Measurements from ENCODE around the gene IFITM10. TPM values are rescaled to one million over a fixed set of nuclear protein-coding genes. Genes with fewer than 3 reads are reported as not detected.

Gene IFITM10
- total RNA-seq, 1 experiment from 2014 or later = 2.0 TPM

GRCh38 chr11:1692708-1693326, 57.6 kb downstream of the IFITM10 start:
- H3K4me3 Mint-ChIP-seq (ENCODE audit: unreplicated experiment) = peak overlapping the region; percentile 64
- peaks cover 11% of the 10 kb centered on the region for H3K4me1 Mint-ChIP-seq (ENCODE audit: insufficient read depth, unreplicated experiment)
- no peak for DNase-seq (ENCODE audit: unreplicated experiment)
- no peak for TF ChIP-seq CTCF (IDR thresholded peaks at IDR 0.05; ENCODE audit: unreplicated experiment)
- ChIA-PET CTCF (interaction anchor here (0.6 to 6.0 kb wide), 41 partner anchors 8 to 459 kb away, joined by 3 to 171 read pairs (median 5); partner anchors contain the start of genes H19, MRPL23 and SYT8), POLR2A (interaction anchor here (1.6 to 2.6 kb wide), 5 partner anchors 41 to 255 kb away, joined by 4 to 49 read pairs (median 8); partner anchors contain the start of genes MRPL23 and SYT8)
- H3K27ac Mint-ChIP-seq (ENCODE audit: low read depth, unreplicated experiment) = no peak overlapping the region
- no peaks in the 10 kb centered on the region for H3K27me3 Mint-ChIP-seq (ENCODE audit: insufficient read depth, unreplicated experiment)
- no TSS peak for BruUV-seq (replicated peaks)
- no peaks in the 10 kb centered on the region for H3K9me3 Mint-ChIP-seq (ENCODE audit: unreplicated experiment)
- peaks cover 6% of the 10 kb centered on the region for H3K36me3 Mint-ChIP-seq (ENCODE audit: insufficient read depth, unreplicated experiment)
- intact Hi-C loops (cut with micrococcal nuclease) = loop anchor here (1.0 to 5.0 kb wide), 3 partner anchors 41 to 458 kb away; no protein-coding TSS in a partner anchor

- CTCF ChIA-PET = interaction anchor here (0.6 to 6.0 kb wide), 20 partner anchors 9 to 460 kb away, joined by 3 to 171 read pairs (median 6); partner anchors contain the start of genes H19 and SYT8
- BruUV-seq (replicated peaks) = no TSS peak
- no peak overlapping the region for H3K27ac Mint-ChIP-seq (ENCODE audit: low read depth, unreplicated experiment)
- intact Hi-C loops (cut with micrococcal nuclease) = loop anchor here (2.0 to 5.0 kb wide), 3 partner anchors 19 to 459 kb away; no protein-coding TSS in a partner anchor
- H3K4me3 Mint-ChIP-seq (ENCODE audit: unreplicated experiment) = no peak overlapping the region
- POLR2A ChIA-PET = no interaction called here
- H3K4me1 Mint-ChIP-seq (ENCODE audit: insufficient read depth, unreplicated experiment) = peaks cover 11% of the 10 kb centered on the region
- TF ChIP-seq CTCF (IDR thresholded peaks at IDR 0.05; ENCODE audit: unreplicated experiment) = no peak
- no peaks in the 10 kb centered on the region for H3K9me3 Mint-ChIP-seq (ENCODE audit: unreplicated experiment)
- H3K27me3 Mint-ChIP-seq (ENCODE audit: insufficient read depth, unreplicated experiment) = no peaks in the 10 kb centered on the region
- no peak for DNase-seq (ENCODE audit: unreplicated experiment)
- H3K36me3 Mint-ChIP-seq (ENCODE audit: insufficient read depth, unreplicated experiment) = peaks cover 6% of the 10 kb centered on the region
Measured at GRCh38 chr11:1691878-1692707, 58.3 kb downstream of the IFITM10 start.

GRCh38 chr11:1691026-1691877, 59.1 kb downstream of the IFITM10 start:
- TF ChIP-seq CTCF (IDR thresholded peaks at IDR 0.05; ENCODE audit: unreplicated experiment) = no peak
- H3K27ac Mint-ChIP-seq (ENCODE audit: low read depth, unreplicated experiment) = no peak overlapping the region
- ChIA-PET CTCF (interaction anchor here (0.6 to 6.0 kb wide), 15 partner anchors 9 to 461 kb away, joined by 3 to 171 read pairs (median 8); partner anchors contain the start of genes H19 and SYT8), POLR2A (no interaction called here)
- peaks cover 6% of the 10 kb centered on the region for H3K36me3 Mint-ChIP-seq (ENCODE audit: insufficient read depth, unreplicated experiment)
- H3K9me3 Mint-ChIP-seq (ENCODE audit: unreplicated experiment) = no peaks in the 10 kb centered on the region
- no peak for DNase-seq (ENCODE audit: unreplicated experiment)
- peaks cover 11% of the 10 kb centered on the region for H3K4me1 Mint-ChIP-seq (ENCODE audit: insufficient read depth, unreplicated experiment)
- no peak overlapping the region for H3K4me3 Mint-ChIP-seq (ENCODE audit: unreplicated experiment)
- H3K27me3 Mint-ChIP-seq (ENCODE audit: insufficient read depth, unreplicated experiment) = peaks cover 2% of the 10 kb centered on the region
- no TSS peak for BruUV-seq (replicated peaks)
- intact Hi-C loops (cut with micrococcal nuclease) = loop anchor here (2.0 to 5.0 kb wide), 2 partner anchors 18 to 39 kb away; no protein-coding TSS in a partner anchor
